NCI-H146 treated with DMSO at 0.1 percent for 48 hours (cell line): Measurements from ENCODE around the gene ACAA2.

ENCODE experiments used
- DNase-seq: peaks from one replicate; lab custom pipeline; 2025; ENCODE audit not compliant: unreplicated experiment; lab: John Stamatoyannopoulos, UW

Gene ACAA2, protein sequence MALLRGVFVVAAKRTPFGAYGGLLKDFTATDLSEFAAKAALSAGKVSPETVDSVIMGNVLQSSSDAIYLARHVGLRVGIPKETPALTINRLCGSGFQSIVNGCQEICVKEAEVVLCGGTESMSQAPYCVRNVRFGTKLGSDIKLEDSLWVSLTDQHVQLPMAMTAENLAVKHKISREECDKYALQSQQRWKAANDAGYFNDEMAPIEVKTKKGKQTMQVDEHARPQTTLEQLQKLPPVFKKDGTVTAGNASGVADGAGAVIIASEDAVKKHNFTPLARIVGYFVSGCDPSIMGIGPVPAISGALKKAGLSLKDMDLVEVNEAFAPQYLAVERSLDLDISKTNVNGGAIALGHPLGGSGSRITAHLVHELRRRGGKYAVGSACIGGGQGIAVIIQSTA

GRCh38 chr18:49813319-49814146 lies at the start of gene ACAA2:
ACAA2 (minus strand) TSS chr18:49813533; CDS start chr18:49813484, 49 bp downstream.
- DNase-seq: peak; percentile 87

- DNase-seq: no peak
These were observed 49.5 kb upstream of the ACAA2 start for GRCh38 chr18:49862656-49863385.

DNA sequence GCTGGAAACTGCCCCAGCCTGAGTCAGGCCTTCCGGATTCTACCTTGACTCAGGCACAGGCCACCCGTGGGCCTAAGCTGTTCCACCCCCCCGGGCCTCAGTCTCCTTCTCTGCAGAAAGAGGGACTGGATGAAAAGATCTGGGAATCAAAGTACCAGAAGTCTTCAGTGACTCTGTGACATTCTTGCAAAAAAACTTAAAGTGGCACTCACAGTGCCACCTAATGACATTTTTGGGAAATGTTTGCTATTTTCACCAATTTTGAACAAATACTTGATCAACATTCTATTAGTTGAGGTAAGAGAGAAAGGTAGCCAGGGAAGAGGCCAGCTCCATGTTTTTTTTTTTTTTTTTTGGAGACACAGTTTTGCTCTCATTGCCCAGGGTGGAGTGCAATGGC lies 48.3 kb upstream of the ACAA2 start:
- DNase-seq: no peak

GRCh38 chr18:49859725-49860124 lies 46.4 kb upstream of the ACAA2 start:
- no peak for DNase-seq

DNA sequence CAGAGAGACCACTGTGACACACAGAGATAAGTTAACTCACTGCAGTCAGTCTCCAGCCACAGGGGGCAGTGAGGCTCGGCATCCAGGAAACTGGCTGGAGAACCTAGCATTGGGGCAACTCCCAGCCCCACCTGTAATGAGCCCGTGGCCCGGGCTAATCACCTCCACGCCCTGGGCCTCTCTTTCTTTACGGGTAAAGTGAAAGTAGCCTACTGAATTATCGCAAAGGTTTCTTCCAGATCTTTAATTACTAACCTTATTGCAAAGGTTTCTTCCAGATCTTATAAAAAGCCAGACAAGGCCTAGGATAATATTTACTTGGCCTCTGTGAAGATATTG lies 45.7 kb upstream of the ACAA2 start:
- no peak for DNase-seq

DNA sequence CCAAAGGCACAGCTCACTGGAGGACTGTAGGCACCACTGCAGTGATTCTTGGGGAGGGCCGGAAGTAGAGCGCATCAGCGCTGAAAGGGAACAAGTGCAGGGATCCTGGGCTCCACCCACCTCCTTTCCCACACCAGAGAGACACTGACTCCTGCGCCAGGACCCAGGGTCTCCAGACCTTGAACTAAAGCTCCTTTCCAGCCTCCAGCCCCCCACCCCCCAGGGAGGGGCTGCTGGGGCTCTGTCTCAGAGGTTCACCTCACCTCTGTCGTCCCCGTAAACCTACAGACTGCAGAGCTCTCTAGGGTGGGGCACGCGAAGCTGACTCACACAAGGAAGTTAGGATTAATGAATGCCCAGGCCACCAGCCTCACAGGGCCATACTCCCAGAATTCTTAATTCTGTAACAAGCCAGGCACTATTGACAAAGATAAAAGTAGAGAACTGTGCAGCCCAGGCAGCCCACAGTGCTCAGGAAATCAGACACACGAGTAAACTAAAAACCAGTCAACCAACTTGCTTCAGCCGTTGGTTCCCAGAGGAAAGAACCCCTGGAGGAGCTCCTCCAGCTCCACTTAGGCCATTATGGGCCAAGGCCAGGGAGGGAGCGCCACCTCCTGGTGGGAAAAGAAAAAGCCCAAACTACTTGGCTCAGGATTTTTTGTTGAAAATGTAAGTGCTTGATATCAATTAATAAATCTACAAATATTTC lies 45.1 kb upstream of the ACAA2 start:
- DNase-seq: peak; percentile 44

DNA sequence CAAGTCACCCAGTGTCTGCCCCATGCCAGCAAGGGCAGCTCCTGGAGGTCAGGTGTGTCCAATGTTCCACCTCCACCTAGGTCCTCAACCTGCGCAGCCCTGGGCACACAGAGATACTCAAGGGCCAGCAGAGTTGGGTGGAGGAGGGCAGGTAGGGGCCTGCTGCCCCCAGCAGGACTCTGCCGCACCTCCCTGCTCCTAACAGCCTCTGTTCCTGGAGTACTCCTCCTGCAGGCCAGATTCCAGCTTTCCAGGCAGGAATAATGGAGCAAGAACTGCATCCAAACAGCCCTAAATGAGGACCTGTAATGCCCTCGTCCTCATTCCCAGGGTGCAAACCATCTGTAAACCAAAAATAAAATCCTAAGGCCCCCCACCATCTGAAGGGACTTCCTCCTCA lies 44.4 kb upstream of the ACAA2 start:
- no peak for DNase-seq

- DNase-seq: no peak
These were observed 43.2 kb upstream of the ACAA2 start for GRCh38 chr18:49856496-49856895.

- DNase-seq: no peak
These were observed 42.5 kb upstream of the ACAA2 start for GRCh38 chr18:49855711-49856415.

DNA sequence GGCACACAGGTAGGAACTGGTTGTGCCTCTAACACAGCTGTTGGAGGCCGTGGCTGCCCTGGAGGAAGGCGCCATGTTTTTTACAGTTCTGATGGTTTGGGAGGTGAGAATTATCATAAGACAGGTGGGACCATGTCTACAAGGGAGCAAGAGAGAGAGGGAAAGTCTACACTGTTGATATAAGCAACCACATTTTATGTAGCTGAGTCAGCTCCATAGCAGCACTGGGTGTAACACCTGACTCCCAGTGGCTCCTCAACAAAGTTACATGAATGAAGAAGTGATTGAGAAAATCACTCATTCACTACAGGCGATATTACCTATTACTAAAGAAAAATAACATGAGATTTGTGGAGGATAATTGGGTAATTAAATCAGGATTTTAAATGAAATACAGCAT lies 41.3 kb upstream of the ACAA2 start:
- DNase-seq: no peak

GRCh38 chr18:49853436-49853835 lies 40.1 kb upstream of the ACAA2 start:
- DNase-seq: no peak

DNA sequence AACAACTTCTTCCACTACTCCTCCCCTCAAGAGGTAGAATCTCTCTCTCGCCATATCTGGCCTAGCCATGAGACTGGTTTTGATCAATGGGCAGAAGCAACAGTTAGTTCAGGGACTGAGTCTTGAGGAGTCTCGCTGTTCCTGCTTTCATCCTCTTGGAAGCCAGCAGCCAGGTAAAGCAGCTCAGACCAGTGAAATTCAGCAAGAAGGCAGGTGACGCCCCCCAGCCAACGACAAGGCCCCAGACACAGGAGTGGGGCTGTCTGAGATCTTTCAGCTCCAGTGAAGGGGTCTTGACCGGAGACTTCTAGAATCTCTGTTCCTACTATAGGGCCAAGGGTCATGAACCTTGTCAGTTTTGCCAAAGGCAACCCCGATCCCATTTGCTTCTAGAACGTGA lies 39.7 kb upstream of the ACAA2 start:
- no peak for DNase-seq

DNA sequence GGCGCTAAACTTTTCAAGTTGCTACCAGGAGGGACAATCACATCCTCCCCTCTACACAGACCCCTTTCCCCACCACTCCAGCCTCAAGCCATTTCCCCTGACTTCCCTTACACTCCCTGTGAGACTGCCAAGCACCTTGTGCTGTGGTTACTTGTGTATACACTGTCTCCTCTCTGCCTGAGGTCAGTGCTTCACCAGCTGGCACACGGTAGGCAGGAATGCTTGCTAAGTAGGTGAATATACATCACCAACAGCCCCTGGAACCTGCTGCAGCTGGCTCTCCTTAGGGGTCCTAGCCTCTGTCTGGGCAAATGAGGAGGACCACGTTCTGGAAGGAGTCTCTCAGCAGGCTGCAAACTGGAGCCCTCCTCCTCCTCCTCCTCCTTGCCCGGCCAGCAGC lies 38.3 kb upstream of the ACAA2 start:
- DNase-seq: no peak

DNA sequence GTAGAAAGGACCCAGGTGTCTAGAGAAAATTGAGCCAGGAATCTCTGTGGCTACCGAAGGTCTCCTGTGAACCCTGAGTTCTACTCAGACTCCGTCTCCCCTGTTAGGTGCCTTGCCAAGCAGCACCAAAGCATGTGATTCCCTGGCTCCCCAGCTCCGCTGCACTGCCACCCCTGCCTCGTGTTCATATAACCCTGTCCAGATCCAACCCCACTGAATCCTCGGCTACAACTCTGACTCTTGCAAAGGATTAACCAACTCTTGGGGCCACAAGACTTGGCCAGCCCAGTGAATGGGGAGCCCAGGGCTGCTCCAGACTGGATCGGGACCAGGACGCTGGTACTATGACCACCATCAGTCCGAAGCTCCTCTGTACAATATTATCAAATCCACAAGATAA lies 37.3 kb upstream of the ACAA2 start:
- DNase-seq: no peak

- DNase-seq: peak; percentile 100
These were observed 36.2 kb upstream of the ACAA2 start for GRCh38 chr18:49849331-49850217.

DNA sequence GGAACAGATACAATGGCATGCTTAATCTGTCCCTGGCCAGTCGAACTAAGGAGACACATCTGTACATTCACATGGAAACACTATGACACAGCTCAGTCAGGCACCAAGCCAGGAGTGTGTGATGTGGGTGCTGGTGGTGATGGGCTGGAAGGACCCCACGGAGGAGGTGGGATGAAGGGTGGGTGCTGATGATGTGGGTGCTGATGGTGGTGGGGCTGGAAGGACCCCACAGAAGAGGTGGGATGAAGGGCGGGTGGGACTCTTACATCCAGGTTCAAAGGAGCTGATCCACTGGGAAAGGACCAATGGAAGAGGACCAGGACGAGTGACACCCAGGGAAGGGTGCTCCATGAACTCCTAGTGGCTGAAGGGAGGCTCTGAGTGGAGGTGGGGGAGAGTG lies 34.8 kb upstream of the ACAA2 start:
- DNase-seq: no peak

DNA sequence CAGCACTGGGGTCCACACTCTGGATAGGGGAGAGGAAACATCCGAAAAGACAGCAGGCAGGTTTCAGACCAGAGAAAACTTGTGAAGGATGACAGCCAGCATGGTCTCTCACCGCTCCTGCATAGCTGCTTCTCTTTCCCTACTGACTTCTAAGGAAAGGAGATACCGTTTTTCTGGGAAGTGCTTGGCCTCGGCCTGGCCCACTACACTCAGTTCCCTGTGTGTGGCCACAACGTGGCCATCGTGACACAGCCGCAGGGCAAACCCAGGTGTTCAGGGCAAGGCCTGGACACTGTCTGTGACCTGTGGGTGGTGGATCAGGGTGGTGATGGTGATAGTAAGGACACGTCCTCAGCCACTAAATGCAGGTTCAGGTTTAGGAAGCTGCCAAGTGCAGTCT lies 34.2 kb upstream of the ACAA2 start:
- no peak for DNase-seq

DNA sequence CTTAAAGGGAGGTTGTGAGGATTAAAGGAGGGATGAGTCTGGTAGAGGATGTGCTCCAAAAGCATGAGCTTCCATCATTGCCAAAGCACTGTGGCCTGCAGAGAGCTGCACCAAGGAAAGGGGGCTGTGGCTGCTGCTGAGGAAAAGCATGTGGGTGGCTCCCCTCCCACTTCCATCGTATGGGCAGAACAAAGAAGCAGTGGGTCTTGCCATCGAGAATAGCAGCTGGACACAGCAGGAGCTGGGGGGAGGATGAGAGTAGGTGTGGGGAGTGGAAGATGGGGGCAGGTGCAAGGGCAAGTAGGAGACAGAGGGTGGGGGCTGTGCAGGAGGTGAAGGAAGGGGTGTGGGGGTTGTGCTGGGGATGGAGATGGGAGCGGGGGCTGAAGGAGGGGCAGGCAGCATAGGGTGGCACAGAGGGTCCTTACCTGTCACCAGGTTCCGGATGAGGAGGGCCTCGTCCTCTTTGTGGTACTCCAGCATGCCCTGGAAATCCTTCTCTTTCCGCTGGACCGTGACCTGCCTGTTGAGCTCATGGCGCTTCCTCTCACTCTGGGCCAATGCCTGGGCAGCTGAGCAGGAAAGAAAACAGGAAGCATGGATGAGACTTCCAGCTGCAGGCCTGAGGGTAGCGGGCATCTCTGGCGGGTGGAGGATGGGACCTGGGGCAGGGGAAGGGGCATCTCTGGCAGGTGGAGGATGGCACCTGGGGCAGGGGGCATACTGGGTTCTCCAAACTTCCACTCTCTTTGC lies 33.6 kb upstream of the ACAA2 start:
- peak; percentile 82 for DNase-seq

- no peak for DNase-seq
These were observed 33.0 kb upstream of the ACAA2 start for GRCh38 chr18:49846361-49846662.
